ENCODE results near the gene PAEP.

PAEP gene

GRCh38 chr9:135611142-135611874 lies 49.8 kb downstream of the PAEP start:
- no peaks in the 10 kb centered on the region for H3K27me3 ChIP-seq (ENCODE audit: insufficient read depth, poor library complexity, severe bottlenecking)
- DNase-seq (ENCODE audit: low read depth in 1 of 2, low spot score in 1 of 2), result no peak
- TF ChIP-seq, protein P1, sequence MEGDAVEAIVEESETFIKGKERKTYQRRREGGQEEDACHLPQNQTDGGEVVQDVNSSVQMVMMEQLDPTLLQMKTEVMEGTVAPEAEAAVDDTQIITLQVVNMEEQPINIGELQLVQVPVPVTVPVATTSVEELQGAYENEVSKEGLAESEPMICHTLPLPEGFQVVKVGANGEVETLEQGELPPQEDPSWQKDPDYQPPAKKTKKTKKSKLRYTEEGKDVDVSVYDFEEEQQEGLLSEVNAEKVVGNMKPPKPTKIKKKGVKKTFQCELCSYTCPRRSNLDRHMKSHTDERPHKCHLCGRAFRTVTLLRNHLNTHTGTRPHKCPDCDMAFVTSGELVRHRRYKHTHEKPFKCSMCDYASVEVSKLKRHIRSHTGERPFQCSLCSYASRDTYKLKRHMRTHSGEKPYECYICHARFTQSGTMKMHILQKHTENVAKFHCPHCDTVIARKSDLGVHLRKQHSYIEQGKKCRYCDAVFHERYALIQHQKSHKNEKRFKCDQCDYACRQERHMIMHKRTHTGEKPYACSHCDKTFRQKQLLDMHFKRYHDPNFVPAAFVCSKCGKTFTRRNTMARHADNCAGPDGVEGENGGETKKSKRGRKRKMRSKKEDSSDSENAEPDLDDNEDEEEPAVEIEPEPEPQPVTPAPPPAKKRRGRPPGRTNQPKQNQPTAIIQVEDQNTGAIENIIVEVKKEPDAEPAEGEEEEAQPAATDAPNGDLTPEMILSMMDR (IDR thresholded peaks at IDR 0.05; ENCODE audit: insufficient read depth, low read length), result no peak
- TF ChIP-seq POLR2AphosphoS5 (IDR thresholded peaks at IDR 0.05; ENCODE audit: low read depth), result no peak
- no peak for TF ChIP-seq REST (IDR thresholded peaks at IDR 0.05; ENCODE audit: insufficient replicate concordance, low read depth)
- no peak for TF ChIP-seq SPI1 (IDR thresholded peaks at IDR 0.05; ENCODE audit: borderline replicate concordance, low read depth)
- TF ChIP-seq GABPA (IDR thresholded peaks at IDR 0.05; ENCODE audit: low read depth), result no peak
- no peak overlapping the region for H3K4me3 ChIP-seq (replicated peaks; ENCODE audit: insufficient read depth, low read length)
- no peak overlapping the region for H3K27ac ChIP-seq (replicated peaks)

- DNase-seq (ENCODE audit: low read depth in 1 of 2, low spot score in 1 of 2), result no peak
- no peak for TF ChIP-seq SPI1 (IDR thresholded peaks at IDR 0.05; ENCODE audit: borderline replicate concordance, low read depth)
- no peak for TF ChIP-seq POLR2AphosphoS5 (IDR thresholded peaks at IDR 0.05; ENCODE audit: low read depth)
- TF ChIP-seq REST (IDR thresholded peaks at IDR 0.05; ENCODE audit: insufficient replicate concordance, low read depth), result no peak
- TF ChIP-seq, protein P1 (IDR thresholded peaks at IDR 0.05; ENCODE audit: insufficient read depth, low read length), result no peak
- no peak for TF ChIP-seq GABPA (IDR thresholded peaks at IDR 0.05; ENCODE audit: low read depth)
- no peaks in the 10 kb centered on the region for H3K27me3 ChIP-seq (ENCODE audit: insufficient read depth, poor library complexity, severe bottlenecking)
- no peak overlapping the region for H3K27ac ChIP-seq (replicated peaks)
- no peak overlapping the region for H3K4me3 ChIP-seq (replicated peaks; ENCODE audit: insufficient read depth, low read length)
Measured at GRCh38 chr9:135611875-135612209, 50.3 kb downstream of the PAEP start.

GRCh38 chr9:135612437-135612836 lies 50.9 kb downstream of the PAEP start:
- Histone ChIP-seq H3K4me3 (replicated peaks; ENCODE audit: insufficient read depth, low read length) (no peak overlapping the region), H3K27me3 (ENCODE audit: insufficient read depth, poor library complexity, severe bottlenecking) (no peaks in the 10 kb centered on the region), H3K27ac (replicated peaks) (no peak overlapping the region)
- DNase-seq (ENCODE audit: low read depth in 1 of 2, low spot score in 1 of 2), result no peak
- TF ChIP-seq, protein P1 (IDR thresholded peaks at IDR 0.05; ENCODE audit: insufficient read depth, low read length), result no peak
- TF ChIP-seq REST (IDR thresholded peaks at IDR 0.05; ENCODE audit: insufficient replicate concordance, low read depth) (no peak), GABPA (IDR thresholded peaks at IDR 0.05; ENCODE audit: low read depth) (no peak), POLR2AphosphoS5 (IDR thresholded peaks at IDR 0.05; ENCODE audit: low read depth) (no peak), SPI1 (IDR thresholded peaks at IDR 0.05; ENCODE audit: borderline replicate concordance, low read depth) (no peak)

Data from HL-60 (cell line).